ENCODE results near the gene HAUS5.

The HAUS5 gene

GRCh38 chr19:35612559-35613321 is at the start of gene HAUS5:
HAUS5 (plus strand) TSS chr19:35612735; CDS start chr19:35612795, 60 bp downstream.
- no peaks in the 10 kb centered on the region for H3K27me3 ChIP-seq (ENCODE audit: control insufficient read depth, insufficient read depth, low read length)
- no peak for TF ChIP-seq CTCF (IDR thresholded peaks at IDR 0.05)
- H3K9me3 ChIP-seq (ENCODE audit: control insufficient read depth, low read length) = no peaks in the 10 kb centered on the region
- H2AFZ ChIP-seq = peak within 1 kb of the TSS; percentile 79
- peak within 1 kb of the TSS; percentile 36 for H3K27ac ChIP-seq
- H3K4me3 ChIP-seq (ENCODE audit: low read depth, low read length) = peak within 1 kb of the TSS; percentile 68
- no peaks in the 10 kb centered on the region for H3K36me3 ChIP-seq (ENCODE audit: control insufficient read depth, insufficient read depth, low read length)
- no peaks in the 10 kb centered on the region for H3K4me1 ChIP-seq
- H3K79me2 ChIP-seq = no peaks in the 10 kb centered on the region
- H3K9ac ChIP-seq = no peak within 1 kb of the TSS
- peak within 1 kb of the TSS; percentile 96 for H3K4me2 ChIP-seq (ENCODE audit: low read length)

- no peaks in the 10 kb centered on the region for H3K9me3 ChIP-seq (ENCODE audit: control insufficient read depth, low read length)
- no peaks in the 10 kb centered on the region for H3K36me3 ChIP-seq (ENCODE audit: control insufficient read depth, insufficient read depth, low read length)
- no peak for TF ChIP-seq CTCF (IDR thresholded peaks at IDR 0.05)
- H3K4me1 ChIP-seq = no peaks in the 10 kb centered on the region
- no peak overlapping the region for H3K9ac ChIP-seq
- no peak overlapping the region for H2AFZ ChIP-seq
- no peaks in the 10 kb centered on the region for H3K79me2 ChIP-seq
- H3K4me2 ChIP-seq (ENCODE audit: low read length) = no peak overlapping the region
- H3K27me3 ChIP-seq (ENCODE audit: control insufficient read depth, insufficient read depth, low read length) = no peaks in the 10 kb centered on the region
- no peak overlapping the region for H3K27ac ChIP-seq
- no peak overlapping the region for H3K4me3 ChIP-seq (ENCODE audit: low read depth, low read length)
Observed at GRCh38 chr19:35562776-35563175, 49.8 kb upstream of the HAUS5 start.

DNA sequence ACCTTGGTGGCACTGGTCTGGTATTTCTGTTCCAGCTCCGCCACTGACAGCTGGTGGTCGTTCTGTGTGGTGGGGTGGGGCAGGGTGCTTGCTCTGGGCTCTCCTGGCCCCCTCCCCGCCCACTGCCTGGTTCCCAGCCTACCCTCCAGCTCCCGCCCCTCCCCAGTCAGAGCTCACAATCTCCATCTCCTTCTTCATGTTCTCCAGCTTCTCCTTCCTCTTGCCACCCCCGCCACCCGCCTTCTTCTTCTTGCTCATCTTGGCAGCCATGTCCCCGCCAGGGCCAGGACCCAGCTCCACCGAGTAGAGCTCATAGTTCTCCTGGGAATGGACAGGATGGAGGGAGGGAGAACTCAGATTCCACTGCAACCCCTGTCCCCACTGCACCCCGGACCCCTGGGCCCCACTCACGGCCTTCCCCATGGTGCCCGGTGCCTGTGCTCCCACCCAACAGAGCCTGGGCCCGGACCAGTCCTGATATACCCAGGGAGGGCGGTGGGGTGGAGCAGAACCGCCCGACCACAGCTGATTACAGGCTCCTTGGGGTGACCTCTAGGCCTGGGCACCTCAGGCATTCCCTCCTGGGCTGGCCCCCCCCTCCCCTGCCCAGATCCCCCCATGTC is 49.2 kb upstream of the HAUS5 start, which contains the start of gene ATP4A:
ATP4A (minus strand) TSS at position 452 of the 623 bp plus-strand sequence; CDS start at position 423, 29 bp downstream.
- Histone ChIP-seq H3K79me2 (no peaks in the 10 kb centered on the region), H3K9ac (no peak within 1 kb of the TSS), H3K4me2 (ENCODE audit: low read length) (no peak within 1 kb of the TSS), H2AFZ (no peak within 1 kb of the TSS), H3K9me3 (ENCODE audit: control insufficient read depth, low read length) (no peaks in the 10 kb centered on the region), H3K36me3 (ENCODE audit: control insufficient read depth, insufficient read depth, low read length) (no peaks in the 10 kb centered on the region), H3K27me3 (ENCODE audit: control insufficient read depth, insufficient read depth, low read length) (no peaks in the 10 kb centered on the region), H3K4me1 (no peaks in the 10 kb centered on the region), H3K27ac (no peak within 1 kb of the TSS), H3K4me3 (ENCODE audit: low read depth, low read length) (no peak within 1 kb of the TSS)
- TF ChIP-seq CTCF (IDR thresholded peaks at IDR 0.05) = no peak

- H3K27ac ChIP-seq = no peak overlapping the region
- H3K4me1 ChIP-seq = no peaks in the 10 kb centered on the region
- no peaks in the 10 kb centered on the region for H3K79me2 ChIP-seq
- no peaks in the 10 kb centered on the region for H3K27me3 ChIP-seq (ENCODE audit: control insufficient read depth, insufficient read depth, low read length)
- no peak overlapping the region for H3K4me2 ChIP-seq (ENCODE audit: low read length)
- H2AFZ ChIP-seq = no peak overlapping the region
- H3K4me3 ChIP-seq (ENCODE audit: low read depth, low read length) = no peak overlapping the region
- H3K9me3 ChIP-seq (ENCODE audit: control insufficient read depth, low read length) = no peaks in the 10 kb centered on the region
- H3K36me3 ChIP-seq (ENCODE audit: control insufficient read depth, insufficient read depth, low read length) = no peaks in the 10 kb centered on the region
- H3K9ac ChIP-seq = no peak overlapping the region
- no peak for TF ChIP-seq CTCF (IDR thresholded peaks at IDR 0.05)
Observed at GRCh38 chr19:35565016-35565856, 47.3 kb upstream of the HAUS5 start.
